Measurements from ENCODE around the gene KRR1. TPM values are rescaled to one million over a fixed set of nuclear protein-coding genes. Genes with fewer than 3 reads are reported as not detected.

The KRR1 gene
- total and polyA plus RNA-seq, 2 of the 13 experiments (the other 11 are each of a cell fraction or from before 2014, with no cell fraction given): 19.3 to 103 TPM

DNA sequence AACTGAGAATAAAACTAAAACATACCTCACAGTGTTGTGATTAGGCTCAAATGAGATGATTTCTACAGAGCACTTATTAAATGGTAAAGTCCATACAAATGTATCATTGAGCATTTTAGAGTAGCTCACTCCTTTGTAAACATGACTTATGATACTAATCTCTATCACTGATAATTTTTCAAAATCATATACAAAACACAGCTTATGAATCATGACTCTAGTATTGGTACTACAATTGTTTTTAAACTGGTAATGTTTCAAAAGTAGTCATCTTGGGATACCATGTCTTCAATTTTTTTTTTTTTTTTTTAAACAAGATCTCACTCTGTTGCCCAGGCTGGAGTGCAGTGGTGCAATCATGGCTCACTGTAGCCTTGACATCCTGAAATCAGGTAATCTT lies 40.1 kb upstream of the KRR1 start:
- Histone ChIP-seq H3K9ac (ENCODE audit: insufficient read depth, low read depth, low read length) (no peak overlapping the region), H3K79me2 (ENCODE audit: insufficient read depth, low read length) (no peaks in the 10 kb centered on the region), H3K36me3 (replicated peaks in 1 of 2; ENCODE audit: control insufficient read depth in 1 of 2, insufficient read depth in 2 of 2, low read length in 2 of 2) (no peaks in the 10 kb centered on the region), H3K9me3 (ENCODE audit: low read length) (no peaks in the 10 kb centered on the region), H4K20me1 (ENCODE audit: insufficient read depth, low read length) (no peaks in the 10 kb centered on the region), H3K27me3 (ENCODE audit: control insufficient read depth in 1 of 2, insufficient read depth in 2 of 2, low read length in 2 of 2) (no peaks in the 10 kb centered on the region), H3K4me1 (ENCODE audit: insufficient read depth, low read length) (peaks cover 22% of the 10 kb centered on the region), H2AFZ (ENCODE audit: low read length) (no peak overlapping the region), H3K27ac (ENCODE audit: extremely low read length, insufficient read depth, low read length) (no peak overlapping the region), H3K4me3 (replicated peaks in 1 of 3; ENCODE audit: insufficient read depth in 1 of 3, low read depth in 2 of 3, low read length in 3 of 3) (no peak overlapping the region), H3K4me2 (ENCODE audit: low read depth, low read length) (no peak overlapping the region)
- CTCF ChIA-PET (ENCODE audit: low intra/inter-chr PET ratio, low total read pairs): no interaction called here
- BruUV-seq (replicated peaks): no TSS peak
- FAIRE-seq: peak; percentile 21
- DNase-seq (ENCODE audit: low spot score): no peak
- in situ Hi-C loops (cut with HindIII; ENCODE audit: extremely low pct_ligation_motif_present, low pct_unique_long_range_greater_than_20kb): no loop called here
- intact Hi-C loops (cut with micrococcal nuclease; ENCODE audit: unreplicated experiment): no loop called here
- no peak for ATAC-seq
- POLR2A ChIA-PET: no interaction called here
- TF ChIP-seq, protein P1, sequence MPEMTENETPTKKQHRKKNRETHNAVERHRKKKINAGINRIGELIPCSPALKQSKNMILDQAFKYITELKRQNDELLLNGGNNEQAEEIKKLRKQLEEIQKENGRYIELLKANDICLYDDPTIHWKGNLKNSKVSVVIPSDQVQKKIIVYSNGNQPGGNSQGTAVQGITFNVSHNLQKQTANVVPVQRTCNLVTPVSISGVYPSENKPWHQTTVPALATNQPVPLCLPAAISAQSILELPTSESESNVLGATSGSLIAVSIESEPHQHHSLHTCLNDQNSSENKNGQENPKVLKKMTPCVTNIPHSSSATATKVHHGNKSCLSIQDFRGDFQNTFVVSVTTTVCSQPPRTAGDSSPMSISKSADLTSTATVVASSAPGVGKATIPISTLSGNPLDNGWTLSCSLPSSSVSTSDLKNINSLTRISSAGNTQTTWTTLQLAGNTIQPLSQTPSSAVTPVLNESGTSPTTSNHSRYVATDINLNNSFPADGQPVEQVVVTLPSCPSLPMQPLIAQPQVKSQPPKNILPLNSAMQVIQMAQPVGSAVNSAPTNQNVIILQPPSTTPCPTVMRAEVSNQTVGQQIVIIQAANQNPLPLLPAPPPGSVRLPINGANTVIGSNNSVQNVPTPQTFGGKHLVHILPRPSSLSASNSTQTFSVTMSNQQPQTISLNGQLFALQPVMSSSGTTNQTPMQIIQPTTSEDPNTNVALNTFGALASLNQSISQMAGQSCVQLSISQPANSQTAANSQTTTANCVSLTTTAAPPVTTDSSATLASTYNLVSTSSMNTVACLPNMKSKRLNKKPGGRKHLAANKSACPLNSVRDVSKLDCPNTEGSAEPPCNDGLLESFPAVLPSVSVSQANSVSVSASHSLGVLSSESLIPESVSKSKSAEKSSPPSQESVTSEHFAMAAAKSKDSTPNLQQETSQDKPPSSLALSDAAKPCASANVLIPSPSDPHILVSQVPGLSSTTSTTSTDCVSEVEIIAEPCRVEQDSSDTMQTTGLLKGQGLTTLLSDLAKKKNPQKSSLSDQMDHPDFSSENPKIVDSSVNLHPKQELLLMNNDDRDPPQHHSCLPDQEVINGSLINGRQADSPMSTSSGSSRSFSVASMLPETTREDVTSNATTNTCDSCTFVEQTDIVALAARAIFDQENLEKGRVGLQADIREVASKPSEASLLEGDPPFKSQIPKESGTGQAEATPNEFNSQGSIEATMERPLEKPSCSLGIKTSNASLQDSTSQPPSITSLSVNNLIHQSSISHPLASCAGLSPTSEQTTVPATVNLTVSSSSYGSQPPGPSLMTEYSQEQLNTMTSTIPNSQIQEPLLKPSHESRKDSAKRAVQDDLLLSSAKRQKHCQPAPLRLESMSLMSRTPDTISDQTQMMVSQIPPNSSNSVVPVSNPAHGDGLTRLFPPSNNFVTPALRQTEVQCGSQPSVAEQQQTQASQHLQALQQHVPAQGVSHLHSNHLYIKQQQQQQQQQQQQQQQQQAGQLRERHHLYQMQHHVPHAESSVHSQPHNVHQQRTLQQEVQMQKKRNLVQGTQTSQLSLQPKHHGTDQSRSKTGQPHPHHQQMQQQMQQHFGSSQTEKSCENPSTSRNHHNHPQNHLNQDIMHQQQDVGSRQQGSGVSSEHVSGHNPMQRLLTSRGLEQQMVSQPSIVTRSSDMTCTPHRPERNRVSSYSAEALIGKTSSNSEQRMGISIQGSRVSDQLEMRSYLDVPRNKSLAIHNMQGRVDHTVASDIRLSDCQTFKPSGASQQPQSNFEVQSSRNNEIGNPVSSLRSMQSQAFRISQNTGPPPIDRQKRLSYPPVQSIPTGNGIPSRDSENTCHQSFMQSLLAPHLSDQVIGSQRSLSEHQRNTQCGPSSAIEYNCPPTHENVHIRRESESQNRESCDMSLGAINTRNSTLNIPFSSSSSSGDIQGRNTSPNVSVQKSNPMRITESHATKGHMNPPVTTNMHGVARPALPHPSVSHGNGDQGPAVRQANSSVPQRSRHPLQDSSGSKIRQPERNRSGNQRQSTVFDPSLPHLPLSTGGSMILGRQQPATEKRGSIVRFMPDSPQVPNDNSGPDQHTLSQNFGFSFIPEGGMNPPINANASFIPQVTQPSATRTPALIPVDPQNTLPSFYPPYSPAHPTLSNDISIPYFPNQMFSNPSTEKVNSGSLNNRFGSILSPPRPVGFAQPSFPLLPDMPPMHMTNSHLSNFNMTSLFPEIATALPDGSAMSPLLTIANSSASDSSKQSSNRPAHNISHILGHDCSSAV (CRISPR knock-in tag; IDR thresholded peaks at IDR 0.05; ENCODE audit: borderline replicate concordance): no peak
- TF ChIP-seq ZNF841 (CRISPR knock-in tag; IDR thresholded peaks at IDR 0.05; ENCODE audit: borderline replicate concordance) (no peak), KDM6A (CRISPR knock-in tag; IDR thresholded peaks at IDR 0.05; ENCODE audit: low read depth) (no peak), ZBTB3 (CRISPR knock-in tag; IDR thresholded peaks at IDR 0.05; ENCODE audit: borderline replicate concordance, low read depth) (no peak), SRF (IDR thresholded peaks at IDR 0.05; ENCODE audit: low read depth, low read length) (no peak)
- TF ChIP-seq, protein P2, sequence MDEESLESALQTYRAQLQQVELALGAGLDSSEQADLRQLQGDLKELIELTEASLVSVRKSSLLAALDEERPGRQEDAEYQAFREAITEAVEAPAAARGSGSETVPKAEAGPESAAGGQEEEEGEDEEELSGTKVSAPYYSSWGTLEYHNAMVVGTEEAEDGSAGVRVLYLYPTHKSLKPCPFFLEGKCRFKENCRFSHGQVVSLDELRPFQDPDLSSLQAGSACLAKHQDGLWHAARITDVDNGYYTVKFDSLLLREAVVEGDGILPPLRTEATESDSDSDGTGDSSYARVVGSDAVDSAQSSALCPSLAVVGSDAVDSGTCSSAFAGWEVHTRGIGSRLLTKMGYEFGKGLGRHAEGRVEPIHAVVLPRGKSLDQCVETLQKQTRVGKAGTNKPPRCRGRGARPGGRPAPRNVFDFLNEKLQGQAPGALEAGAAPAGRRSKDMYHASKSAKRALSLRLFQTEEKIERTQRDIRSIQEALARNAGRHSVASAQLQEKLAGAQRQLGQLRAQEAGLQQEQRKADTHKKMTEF (CRISPR knock-in tag; IDR thresholded peaks at IDR 0.05): no peak
- TF ChIP-seq, protein P3, sequence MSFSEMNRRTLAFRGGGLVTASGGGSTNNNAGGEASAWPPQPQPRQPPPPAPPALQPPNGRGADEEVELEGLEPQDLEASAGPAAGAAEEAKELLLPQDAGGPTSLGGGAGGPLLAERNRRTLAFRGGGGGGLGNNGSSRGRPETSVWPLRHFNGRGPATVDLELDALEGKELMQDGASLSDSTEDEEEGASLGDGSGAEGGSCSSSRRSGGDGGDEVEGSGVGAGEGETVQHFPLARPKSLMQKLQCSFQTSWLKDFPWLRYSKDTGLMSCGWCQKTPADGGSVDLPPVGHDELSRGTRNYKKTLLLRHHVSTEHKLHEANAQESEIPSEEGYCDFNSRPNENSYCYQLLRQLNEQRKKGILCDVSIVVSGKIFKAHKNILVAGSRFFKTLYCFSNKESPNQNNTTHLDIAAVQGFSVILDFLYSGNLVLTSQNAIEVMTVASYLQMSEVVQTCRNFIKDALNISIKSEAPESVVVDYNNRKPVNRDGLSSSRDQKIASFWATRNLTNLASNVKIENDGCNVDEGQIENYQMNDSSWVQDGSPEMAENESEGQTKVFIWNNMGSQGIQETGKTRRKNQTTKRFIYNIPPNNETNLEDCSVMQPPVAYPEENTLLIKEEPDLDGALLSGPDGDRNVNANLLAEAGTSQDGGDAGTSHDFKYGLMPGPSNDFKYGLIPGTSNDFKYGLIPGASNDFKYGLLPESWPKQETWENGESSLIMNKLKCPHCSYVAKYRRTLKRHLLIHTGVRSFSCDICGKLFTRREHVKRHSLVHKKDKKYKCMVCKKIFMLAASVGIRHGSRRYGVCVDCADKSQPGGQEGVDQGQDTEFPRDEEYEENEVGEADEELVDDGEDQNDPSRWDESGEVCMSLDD (CRISPR knock-in tag; IDR thresholded peaks at IDR 0.05; ENCODE audit: borderline replicate concordance): no peak
- TF ChIP-seq, protein P4, sequence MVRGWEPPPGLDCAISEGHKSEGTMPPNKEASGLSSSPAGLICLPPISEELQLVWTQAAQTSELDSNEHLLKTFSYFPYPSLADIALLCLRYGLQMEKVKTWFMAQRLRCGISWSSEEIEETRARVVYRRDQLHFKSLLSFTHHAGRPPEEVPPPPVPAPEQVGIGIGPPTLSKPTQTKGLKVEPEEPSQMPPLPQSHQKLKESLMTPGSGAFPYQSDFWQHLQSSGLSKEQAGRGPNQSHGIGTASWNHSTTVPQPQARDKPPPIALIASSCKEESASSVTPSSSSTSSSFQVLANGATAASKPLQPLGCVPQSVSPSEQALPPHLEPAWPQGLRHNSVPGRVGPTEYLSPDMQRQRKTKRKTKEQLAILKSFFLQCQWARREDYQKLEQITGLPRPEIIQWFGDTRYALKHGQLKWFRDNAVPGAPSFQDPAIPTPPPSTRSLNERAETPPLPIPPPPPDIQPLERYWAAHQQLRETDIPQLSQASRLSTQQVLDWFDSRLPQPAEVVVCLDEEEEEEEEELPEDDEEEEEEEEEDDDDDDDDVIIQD (CRISPR knock-in tag; IDR thresholded peaks at IDR 0.05; ENCODE audit: low read depth): no peak
